Measurements from ENCODE around the gene C19orf47. TPM values are rescaled to one million over a fixed set of nuclear protein-coding genes. Genes with fewer than 3 reads are reported as not detected.

C19orf47 gene
- total RNA-seq, 2 experiments from 2014 or later, result 17.5 to 18.0 TPM

DNA sequence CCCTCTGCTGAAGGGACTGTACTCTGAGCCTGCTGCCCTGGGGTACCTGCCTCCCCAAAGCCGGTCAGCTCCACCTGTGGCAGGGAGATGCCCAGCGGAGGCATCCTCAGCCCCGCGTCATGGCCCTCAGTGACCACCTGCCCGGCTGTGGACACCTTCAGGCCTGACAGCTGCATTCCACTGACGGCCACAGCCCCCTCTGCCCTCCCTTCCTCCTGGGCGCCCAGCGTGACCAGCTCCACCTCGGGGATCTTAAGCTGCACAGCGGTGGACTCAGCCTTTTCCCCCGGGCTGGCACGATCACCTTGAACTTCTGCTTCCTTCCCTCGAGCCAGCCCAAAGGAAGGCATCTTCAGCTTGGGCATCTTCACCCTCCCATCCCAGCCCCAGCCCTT lies 46.6 kb upstream of the C19orf47 start:
- TF ChIP-seq, protein P1, sequence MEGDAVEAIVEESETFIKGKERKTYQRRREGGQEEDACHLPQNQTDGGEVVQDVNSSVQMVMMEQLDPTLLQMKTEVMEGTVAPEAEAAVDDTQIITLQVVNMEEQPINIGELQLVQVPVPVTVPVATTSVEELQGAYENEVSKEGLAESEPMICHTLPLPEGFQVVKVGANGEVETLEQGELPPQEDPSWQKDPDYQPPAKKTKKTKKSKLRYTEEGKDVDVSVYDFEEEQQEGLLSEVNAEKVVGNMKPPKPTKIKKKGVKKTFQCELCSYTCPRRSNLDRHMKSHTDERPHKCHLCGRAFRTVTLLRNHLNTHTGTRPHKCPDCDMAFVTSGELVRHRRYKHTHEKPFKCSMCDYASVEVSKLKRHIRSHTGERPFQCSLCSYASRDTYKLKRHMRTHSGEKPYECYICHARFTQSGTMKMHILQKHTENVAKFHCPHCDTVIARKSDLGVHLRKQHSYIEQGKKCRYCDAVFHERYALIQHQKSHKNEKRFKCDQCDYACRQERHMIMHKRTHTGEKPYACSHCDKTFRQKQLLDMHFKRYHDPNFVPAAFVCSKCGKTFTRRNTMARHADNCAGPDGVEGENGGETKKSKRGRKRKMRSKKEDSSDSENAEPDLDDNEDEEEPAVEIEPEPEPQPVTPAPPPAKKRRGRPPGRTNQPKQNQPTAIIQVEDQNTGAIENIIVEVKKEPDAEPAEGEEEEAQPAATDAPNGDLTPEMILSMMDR (IDR thresholded peaks at IDR 0.05), result no peak
- no peak for DNase-seq
- no peaks in the 10 kb centered on the region for H3K9me3 Mint-ChIP-seq
- no peak for ATAC-seq
- POLR2A ChIA-PET, result interaction anchor here (1.0 kb wide), 1 partner anchor 26 kb away, joined by 3 read pairs; no protein-coding TSS in a partner anchor
- H3K4me1 Mint-ChIP-seq (ENCODE audit: low read depth), result peaks cover 5% of the 10 kb centered on the region
- H3K27me3 Mint-ChIP-seq, result no peaks in the 10 kb centered on the region
- no peak overlapping the region for H3K4me3 Mint-ChIP-seq
- H3K27ac Mint-ChIP-seq, result no peak overlapping the region
- CTCF ChIA-PET, result interaction anchor here (1.0 kb wide), 1 partner anchor 70 kb away, joined by 3 read pairs; no protein-coding TSS in a partner anchor
- intact Hi-C loops (cut with micrococcal nuclease), result no loop called here
- no peaks in the 10 kb centered on the region for H3K36me3 Mint-ChIP-seq (ENCODE audit: low read depth)

DNA sequence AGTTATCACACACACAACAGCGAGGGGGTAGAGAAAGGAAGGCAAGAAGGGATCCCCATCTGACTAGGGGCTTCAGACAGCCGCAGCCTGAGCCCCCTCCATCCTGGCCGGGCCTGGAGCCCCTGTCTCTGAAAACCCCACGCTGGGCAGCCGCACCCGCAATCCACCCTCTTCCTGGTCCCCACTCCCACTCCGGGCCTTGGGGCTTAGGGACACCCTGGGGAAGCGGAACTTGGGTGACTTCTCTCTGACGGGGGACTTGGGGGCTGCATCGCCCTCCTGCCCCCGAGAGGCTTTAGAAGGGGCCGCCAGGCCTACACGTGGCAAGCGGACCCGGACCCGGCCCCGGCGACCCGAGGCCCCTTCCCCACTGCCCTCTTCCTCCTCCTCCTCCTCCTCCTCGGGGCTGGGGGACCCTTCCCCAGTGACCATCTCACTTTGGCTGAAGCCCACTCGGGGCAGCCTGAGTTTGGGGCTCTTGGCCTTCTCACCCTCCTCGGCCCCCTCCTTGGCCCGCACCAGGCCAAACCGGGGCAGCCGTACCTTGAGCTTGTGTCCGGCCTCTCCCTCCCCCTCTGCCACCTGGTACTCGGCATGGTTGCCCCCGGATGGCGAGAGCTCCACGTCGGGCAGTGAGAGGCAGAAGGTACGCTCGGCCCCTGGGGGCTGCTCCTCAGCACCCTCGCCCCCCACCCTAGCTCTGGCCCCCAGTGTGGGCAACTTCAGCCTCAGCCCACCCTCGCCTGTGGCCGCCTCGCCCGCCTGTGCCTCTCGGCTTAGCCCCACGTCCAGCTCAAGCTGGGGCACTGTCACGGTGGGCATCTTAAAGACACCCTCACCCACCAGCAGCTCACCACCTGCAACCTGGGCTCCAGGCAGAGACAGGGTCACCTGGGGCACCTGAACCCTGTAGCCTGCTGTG lies 46.0 kb upstream of the C19orf47 start:
- ChIA-PET CTCF (interaction anchor here (1.0 kb wide), 1 partner anchor 70 kb away, joined by 3 read pairs; no protein-coding TSS in a partner anchor), POLR2A (interaction anchor here (1.0 kb wide), 1 partner anchor 27 kb away, joined by 3 read pairs; no protein-coding TSS in a partner anchor)
- Mint-ChIP-seq H3K9me3 (no peaks in the 10 kb centered on the region), H3K36me3 (ENCODE audit: low read depth) (no peaks in the 10 kb centered on the region), H3K4me1 (ENCODE audit: low read depth) (peaks cover 5% of the 10 kb centered on the region), H3K27me3 (no peaks in the 10 kb centered on the region), H3K27ac (no peak overlapping the region), H3K4me3 (no peak overlapping the region)
- intact Hi-C loops (cut with micrococcal nuclease), result no loop called here
- ATAC-seq (no peak), DNase-seq (no peak)
- TF ChIP-seq, protein P1 (IDR thresholded peaks at IDR 0.05), result no peak

DNA sequence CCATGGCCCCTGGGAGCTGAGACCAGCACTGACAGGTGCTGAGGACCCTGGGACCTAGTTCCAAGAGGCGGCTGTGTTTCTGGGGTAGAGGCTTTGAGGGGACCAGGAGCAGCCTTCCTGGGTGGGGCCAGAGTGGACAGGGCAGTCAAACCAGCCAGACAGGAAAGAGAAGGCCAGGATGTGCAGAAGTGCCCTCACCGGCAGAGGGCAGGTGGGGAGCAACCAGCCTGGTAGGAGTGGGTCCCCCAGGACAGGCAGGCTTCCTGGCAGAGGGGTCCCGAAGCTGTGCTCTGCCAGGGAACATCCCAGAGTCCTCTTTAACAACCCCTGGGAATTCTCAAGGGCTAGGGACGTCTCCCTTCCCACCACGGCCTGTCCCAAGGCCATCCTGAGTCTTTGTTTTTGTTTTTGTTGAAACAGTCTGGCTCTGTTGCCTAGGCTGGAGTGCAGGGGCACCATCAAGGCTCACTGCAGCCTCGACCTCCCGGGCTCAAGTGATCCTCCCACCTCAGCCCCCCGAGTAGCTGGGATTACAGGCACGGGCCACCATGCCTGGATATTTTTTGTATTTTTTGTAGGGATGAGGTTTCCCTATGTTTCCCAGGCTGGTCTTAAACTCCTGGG lies 44.8 kb upstream of the C19orf47 start:
- ChIA-PET POLR2A (no interaction called here), CTCF (no interaction called here)
- Mint-ChIP-seq H3K27ac (no peak overlapping the region), H3K4me1 (ENCODE audit: low read depth) (no peaks in the 10 kb centered on the region), H3K9me3 (no peaks in the 10 kb centered on the region), H3K4me3 (no peak overlapping the region), H3K36me3 (ENCODE audit: low read depth) (no peaks in the 10 kb centered on the region), H3K27me3 (no peaks in the 10 kb centered on the region)
- DNase-seq, result no peak
- TF ChIP-seq, protein P1 (IDR thresholded peaks at IDR 0.05), result no peak
- ATAC-seq, result no peak
- intact Hi-C loops (cut with micrococcal nuclease), result no loop called here

DNA sequence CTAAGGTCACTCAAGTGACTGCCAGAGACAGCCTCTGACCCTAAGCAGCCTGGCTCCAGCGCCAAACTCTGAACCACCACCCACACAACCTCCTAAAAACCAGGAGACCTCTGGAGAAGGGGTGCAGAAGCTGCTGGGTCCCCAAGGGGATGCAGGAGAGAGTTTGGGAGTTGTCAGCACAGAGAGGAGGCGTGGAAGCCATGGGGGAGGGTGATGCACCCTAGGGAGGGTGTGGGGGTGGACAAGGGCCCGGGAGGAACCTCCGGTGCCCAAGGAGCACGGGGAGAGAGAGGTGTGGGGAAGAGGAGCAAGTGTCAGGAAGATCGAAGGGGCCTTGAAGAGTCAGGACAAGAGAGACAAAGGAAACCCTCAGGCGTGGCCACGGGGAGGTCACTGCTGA lies 43.9 kb upstream of the C19orf47 start:
- intact Hi-C loops (cut with micrococcal nuclease), result no loop called here
- H3K27ac Mint-ChIP-seq, result no peak overlapping the region
- no peak for ATAC-seq

More for the DNA sequence above, 43.9 kb upstream of the C19orf47 start:
- Mint-ChIP-seq H3K36me3 (ENCODE audit: low read depth) (no peaks in the 10 kb centered on the region), H3K9me3 (no peaks in the 10 kb centered on the region), H3K27me3 (no peaks in the 10 kb centered on the region), H3K4me1 (ENCODE audit: low read depth) (no peaks in the 10 kb centered on the region), H3K4me3 (no peak overlapping the region)
- no peak for DNase-seq
- POLR2A ChIA-PET, result no interaction called here
- TF ChIP-seq, protein P1 (IDR thresholded peaks at IDR 0.05), result no peak
- CTCF ChIA-PET, result no interaction called here
